K562 (cell line): ENCODE results near the gene KCP. TPM values are rescaled to one million over a fixed set of nuclear protein-coding genes. Genes with fewer than 3 reads are reported as not detected.
A peak's percentile ranks its signal among the peaks of the same experiment; 100 is the strongest.

Experiments
- ATAC-seq: fragments of 200-7000 bp; cut with Tn5 transposase; 3 replicates; pipeline ENCODE4 v1.9.1; 2020; ENCODE audit warnings: moderate library complexity
- BruUV-seq: library from RNA; stranded (reverse); fragments of 400-500 nt; replicated peaks from 2 replicates; lab custom pipeline; 2021; lab: Mats Ljungman, UMichigan
- CTCF ChIA-PET: fragments of 300-600 bp; formaldehyde crosslinking; extraction: SDS; loops from one replicate; lab custom pipeline; 2021; ENCODE audit warnings: low intra/inter-chr PET ratio; lab: Yijun Ruan, JAX
- POLR2A ChIA-PET: fragments of 300-600, 350-650 bp; sonication (Branson Sonifier 250); formaldehyde crosslinking; extraction: SDS; loops from one replicate; lab custom pipeline; 2021; ENCODE audit warnings: antibody characterized with exemption, inconsistent platforms; lab: Yijun Ruan, JAX
- DNase-seq, 4 experiments: peaks; one replicate each; pipeline versions ENCODE4 v3.0.0 to v3.0.0-alpha.2; 2011 to 2018; ENCODE audit warnings: low spot score in 3 of 4, mixed read lengths in 3 of 4; ENCODE audit errors: extremely low read depth in 1 of 4
- FAIRE-seq: peaks from 2 replicates; lab custom pipeline; 2011; peaks lifted over from hg19 to GRCh38; lab: Jason Lieb, UNC
- H2AFZ ChIP-seq: 2 replicates; pipeline ENCODE4 v1.6.0; 2011; ENCODE audit warnings: low read depth, low read length, control low read depth, inconsistent platforms
- H3K27ac ChIP-seq: fragments of 200-600 bp; 3 replicates; pipeline ENCODE4 v1.8.0; 2011; ENCODE audit warnings: low read depth, mild to moderate bottlenecking, control low read depth, inconsistent platforms, low read length, moderate library complexity, mixed read lengths; ENCODE audit errors: extremely low read depth
- H3K27me3 ChIP-seq, 2 experiments: fragments of 300-600 bp in 1 of 2; 2 replicates in 1 of 2; 3 replicates in 1 of 2; pipeline versions ENCODE4 v1.6.0 to v1.8.0; 2011; ENCODE audit warnings: inconsistent platforms in 2 of 2, low read length in 2 of 2, mild to moderate bottlenecking in 1 of 2, mixed read lengths in 1 of 2, moderate library complexity in 1 of 2; ENCODE audit not compliant: control insufficient read depth in 2 of 2, insufficient read depth in 2 of 2
- H3K36me3 ChIP-seq: fragments of 300-600 bp; 3 replicates; pipeline ENCODE4 v1.8.0; 2011; ENCODE audit warnings: mild to moderate bottlenecking, low read length, inconsistent platforms; ENCODE audit not compliant: control insufficient read depth, insufficient read depth
- H3K4me1 ChIP-seq, 2 experiments: fragments of 200-600 bp in 1 of 2; replicated peaks in 1 of 2; 2 replicates in 1 of 2; 3 replicates in 1 of 2; pipeline versions ENCODE4 v1.5.1 to v1.8.0; 2011; ENCODE audit warnings: inconsistent platforms in 2 of 2, low read length in 2 of 2, mild to moderate bottlenecking in 1 of 2, mixed read lengths in 1 of 2, moderate library complexity in 1 of 2; ENCODE audit not compliant: control insufficient read depth in 2 of 2, insufficient read depth in 2 of 2
- H3K4me2 ChIP-seq: 2 replicates; pipeline ENCODE4 v1.6.1; 2011; ENCODE audit warnings: low read length, control low read depth, inconsistent platforms, mixed read lengths; ENCODE audit not compliant: insufficient read depth
- H3K4me3 ChIP-seq: fragments of 200-600 bp; sonication (generic), shearing (Covaris generic); 2 replicates; pipeline ENCODE4 v1.5.1; 2016; ENCODE audit warnings: control low read depth, inconsistent platforms
- H3K79me2 ChIP-seq: fragments of 200-600 bp; 3 replicates; pipeline ENCODE4 v1.8.0; 2011; ENCODE audit warnings: low read length, inconsistent platforms; ENCODE audit not compliant: control insufficient read depth, insufficient read depth
- H3K9ac ChIP-seq, 2 experiments: 2 replicates each; pipeline versions ENCODE4 v1.6.0 to v1.6.1; 2011; ENCODE audit warnings: low read depth in 2 of 2, low read length in 2 of 2, control low read depth in 1 of 2, inconsistent platforms in 1 of 2, mild to moderate bottlenecking in 1 of 2, mixed read lengths in 1 of 2; ENCODE audit not compliant: insufficient read depth in 1 of 2
- H3K9me1 ChIP-seq: one replicate; pipeline ENCODE4 v1.6.0; 2011; ENCODE audit warnings: inconsistent platforms, mild to moderate bottlenecking, low read length, moderate library complexity; ENCODE audit not compliant: control insufficient read depth, insufficient read depth
- H3K9me3 ChIP-seq: replicated peaks from 2 replicates; pipeline ENCODE4 v1.5.1; 2011; ENCODE audit warnings: low read depth, low read length, inconsistent platforms; ENCODE audit not compliant: control insufficient read depth, insufficient read depth
- H4K20me1 ChIP-seq: replicated peaks from 2 replicates; pipeline ENCODE4 v1.6.1; 2011; ENCODE audit warnings: low read length, inconsistent platforms, mixed read lengths; ENCODE audit not compliant: control insufficient read depth, insufficient read depth
- FIP1L1 ChIP-seq: fragments of 200-400 bp; formaldehyde crosslinking; IDR thresholded peaks from 2 replicates; pipeline ENCODE4 v1.6.1; 2018; ENCODE audit warnings: mild to moderate bottlenecking, low read depth, low read length; ENCODE audit not compliant: poor library complexity, severe bottlenecking
- KDM1A ChIP-seq, 2 experiments: fragments of 450-650 bp; IDR thresholded peaks; 2 replicates each; pipeline ENCODE4 v1.6.1; 2016; ENCODE audit warnings: mild to moderate bottlenecking in 2 of 2
- MYNN ChIP-seq, 2 experiments: sonication (generic); formaldehyde crosslinking in 1 of 2; IDR thresholded peaks; 2 replicates each; pipeline versions ENCODE4 v1.5.0 to v1.6.1; 2016 to 2020; ENCODE audit warnings: antibody characterized with exemption in 1 of 2, missing genetic modification reagents in 1 of 2
- POLR2G ChIP-seq: fragments of 200-400 bp; formaldehyde crosslinking; IDR thresholded peaks from 2 replicates; pipeline ENCODE4 v1.6.1; 2017; ENCODE audit warnings: low read depth, mild to moderate bottlenecking, antibody characterized with exemption, low read length, moderate library complexity
- RBM22 ChIP-seq: fragments of 200-400 bp; formaldehyde crosslinking; IDR thresholded peaks from 2 replicates; pipeline ENCODE4 v1.6.1; 2018; ENCODE audit warnings: low read length, low read depth; ENCODE audit not compliant: poor library complexity, severe bottlenecking
- SPI1 ChIP-seq: IDR thresholded peaks from 2 replicates; pipeline ENCODE4 v1.6.1; 2011; ENCODE audit warnings: low read depth, low read length, control low read depth, borderline replicate concordance
- WGBS: fragments of 100-300 bp; shearing (Covaris generic); methylation state at CpG from one replicate; pipeline ENCODE4 v1.1.6; 2016; ENCODE audit warnings: low coverage, mixed read lengths; ENCODE audit not compliant: insufficient coverage; ENCODE audit errors: missing lambda C conversion rate; 5-methylcytosine and 5-hydroxymethylcytosine counted together
- in situ Hi-C: fragments of 300-500 bp; cut with MboI; formaldehyde crosslinking; loops from 4 replicates; pipeline ENCODE4 v1.15.0; 2018; ENCODE audit warnings: inconsistent platforms, mixed read lengths
- intact Hi-C: fragments of 100-400 bp; cut with micrococcal nuclease; formaldehyde crosslinking; loops from 2 replicates; pipeline ENCODE4 v1.14.2; 2022
- polyA plus RNA-seq, 8 experiments: library from polyadenylated mRNA; depleted of rRNA in 4 of 8; stranded (reverse) in 5 of 8; unstranded in 3 of 8; fragments of >200 nt; fragmentation: Nextera tagmentation in 2 of 8; fragmentation: Illumina TruSeq in 1 of 8; extraction: Ambion mirVana in 2 of 8; extraction: Trizol in 1 of 8; gene quantifications; 2 replicates each; pipeline versions ENCODE4 v1.2.1 to v1.2.3, GENCODE V29; 2011 to 2014; ENCODE audit warnings: inconsistent platforms in 1 of 8, missing spikeins in 1 of 8
- total RNA-seq, 7 experiments: library from RNA; depleted of rRNA in 6 of 7; stranded (reverse); fragments of >200 nt in 6 of 7; fragmentation: Illumina TruSeq in 2 of 7; extraction: Trizol in 2 of 7; gene quantifications; 2 replicates each; pipeline versions ENCODE4 v1.2.1 to v1.2.3, GENCODE V29; 2011 to 2021; ENCODE audit warnings: low replicate concordance in 1 of 7

Gene KCP
- total and polyA plus RNA-seq, 9 of the 15 experiments (the other 6 are each of a cell fraction or from before 2014, with no cell fraction given), result 0.06 to 0.17 (median 0.12) TPM; not detected in 3

DNA sequence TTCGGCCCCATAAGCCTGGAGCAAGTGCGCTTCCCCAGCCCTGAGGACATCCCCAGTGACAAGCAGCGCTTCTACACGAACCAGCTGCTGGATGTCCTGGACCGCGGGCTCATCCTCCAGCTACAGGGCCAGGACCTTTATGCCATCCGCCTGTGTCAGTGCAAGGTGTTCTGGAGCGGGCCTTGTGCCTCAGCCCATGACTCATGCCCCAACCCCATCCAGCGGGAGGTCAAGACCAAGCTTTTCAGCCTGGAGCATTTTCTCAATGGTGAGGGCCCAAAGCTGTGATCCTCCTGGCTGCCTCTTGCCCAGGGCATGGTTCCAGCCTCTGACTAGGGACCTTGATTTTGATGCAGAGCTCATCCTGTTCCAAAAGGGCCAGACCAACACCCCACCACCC, 37.3 kb upstream of the KCP start:
- FAIRE-seq (no peak), DNase-seq (no peak), ATAC-seq (peak; percentile 3)
- Histone ChIP-seq H3K36me3 (peaks cover 14% of the 10 kb centered on the region; the same call in 2 of the 3 replicates), H3K4me2 (no peak overlapping the region), H3K27me3 (peaks cover 20 to 26% of the 10 kb centered on the region in 2 experiments; a peak in 4 of 5 replicates), H3K9ac (no peak overlapping the region), H4K20me1 (peaks cover 3% of the 10 kb centered on the region), H3K4me3 (no peak overlapping the region), H3K27ac (no peak overlapping the region), H3K79me2 (no peaks in the 10 kb centered on the region), H3K9me1 (no peaks in the 10 kb centered on the region), H2AFZ (no peak overlapping the region), H3K9me3 (no peaks in the 10 kb centered on the region), H3K4me1 (peaks cover 0 to 21% of the 10 kb centered on the region in 2 experiments; a peak in 2 of 5 replicates)
- 51% methylated on average over 9 of the region's 9 CpGs for WGBS
- BruUV-seq, result no TSS peak
- TF ChIP-seq MYNN (IDR thresholded peaks at IDR 0.05) (0 out of 2 replicates have a peak, but pooled peaks have one; percentile 31), MYNN (CRISPR knock-in tag; IDR thresholded peaks at IDR 0.05) (no peak), POLR2G (peak; percentile 37), FIP1L1 (peak; percentile 5), SPI1 (no peak), RBM22 (peak; percentile 57), KDM1A (IDR thresholded peaks at IDR 0.05) (no peak)
- intact Hi-C loops, result no loop called here
- POLR2A ChIA-PET, result interaction anchor here (0.6 to 4.5 kb wide), 14 partner anchors 8 to 542 kb away, joined by 3 to 28 read pairs (median 3); partner anchors contain the start of genes IRF5, TNPO3 and TSPAN33
- in situ Hi-C loops, result no loop called here
- CTCF ChIA-PET, result no interaction called here
